ENCODE measurements around the gene GRM6.
A peak's percentile ranks its signal among the peaks of the same experiment; 100 is the strongest.

GRM6 gene

DNA sequence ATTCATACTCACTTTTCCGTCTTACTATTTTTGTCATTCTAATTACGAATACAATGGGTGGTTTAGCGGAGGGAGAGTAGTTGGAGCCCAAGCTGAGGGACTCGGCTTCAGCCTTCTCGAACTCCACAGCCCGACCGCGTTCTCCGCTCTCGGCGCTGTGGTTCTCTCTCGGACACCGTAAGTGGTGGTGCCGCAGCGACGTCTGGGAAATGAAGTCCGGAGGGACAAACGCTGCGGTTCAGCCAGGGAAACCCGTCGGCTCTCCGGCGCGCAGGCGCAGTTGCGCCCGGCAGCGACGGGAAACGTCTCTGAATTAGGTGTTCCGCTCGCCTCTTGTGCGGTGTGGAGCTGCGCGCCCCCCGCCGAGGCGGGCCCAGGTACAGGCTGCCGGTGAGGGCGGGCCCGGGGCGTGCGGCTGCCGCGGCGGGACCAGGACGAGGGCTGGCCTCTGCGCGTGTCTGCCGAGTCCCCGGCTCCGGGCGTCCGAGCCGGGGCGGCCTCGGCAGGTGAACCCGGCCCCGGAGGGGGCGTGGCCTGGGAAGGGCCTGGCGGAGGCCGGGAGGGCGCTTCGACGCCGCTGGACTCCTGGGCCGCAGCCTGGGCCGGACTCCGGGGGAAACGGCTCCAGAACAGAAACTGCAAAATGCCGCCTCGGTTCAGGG is 28.5 kb upstream of the GRM6 start, which contains the start of gene ZNF879:
Gene ZNF879 (plus strand): TSS at position 277 of the 662 bp plus-strand sequence. CDS start 1,201 bp downstream, outside the sequence.
- Histone ChIP-seq H3F3A (ENCODE audit: insufficient read depth, low read length) (no peaks in the 10 kb centered on the region), H3K4me3 (ENCODE audit: low read length) (peak within 1 kb of the TSS; percentile 47), H3K36me3 (replicated peaks; ENCODE audit: insufficient read depth, low read length) (no peaks in the 10 kb centered on the region), H4K20me1 (ENCODE audit: insufficient read depth, low read length) (no peaks in the 10 kb centered on the region), H3K27me3 (replicated peaks; ENCODE audit: insufficient read depth, low read length) (no peaks in the 10 kb centered on the region), H3K9me2 (replicated peaks; ENCODE audit: insufficient read depth, low read length) (no peaks in the 10 kb centered on the region), H3K27ac (ENCODE audit: low read length) (no peak within 1 kb of the TSS), H3K9ac (ENCODE audit: low read length) (no peak within 1 kb of the TSS), H3K4me1 (ENCODE audit: low read length) (no peaks in the 10 kb centered on the region), H3K4me2 (ENCODE audit: low read depth, low read length) (peak within 1 kb of the TSS; percentile 47; the same call in 1 of the 2 replicates), H3K79me2 (ENCODE audit: low read length) (no peaks in the 10 kb centered on the region), H3K9me3 (replicated peaks; ENCODE audit: insufficient read depth, low read length) (no peaks in the 10 kb centered on the region), H2AFZ (ENCODE audit: low read length) (0 out of 2 replicates have a peak within 1 kb of the TSS, but pooled peaks have one; percentile 35)
- no peak for TF ChIP-seq EZH2phosphoT487 (IDR thresholded peaks at IDR 0.05; ENCODE audit: low read length)
- TF ChIP-seq EZH2 (optimal IDR thresholded peaks at IDR 0.05; ENCODE audit: low read depth, low read length), result no peak
- TF ChIP-seq, protein P1, sequence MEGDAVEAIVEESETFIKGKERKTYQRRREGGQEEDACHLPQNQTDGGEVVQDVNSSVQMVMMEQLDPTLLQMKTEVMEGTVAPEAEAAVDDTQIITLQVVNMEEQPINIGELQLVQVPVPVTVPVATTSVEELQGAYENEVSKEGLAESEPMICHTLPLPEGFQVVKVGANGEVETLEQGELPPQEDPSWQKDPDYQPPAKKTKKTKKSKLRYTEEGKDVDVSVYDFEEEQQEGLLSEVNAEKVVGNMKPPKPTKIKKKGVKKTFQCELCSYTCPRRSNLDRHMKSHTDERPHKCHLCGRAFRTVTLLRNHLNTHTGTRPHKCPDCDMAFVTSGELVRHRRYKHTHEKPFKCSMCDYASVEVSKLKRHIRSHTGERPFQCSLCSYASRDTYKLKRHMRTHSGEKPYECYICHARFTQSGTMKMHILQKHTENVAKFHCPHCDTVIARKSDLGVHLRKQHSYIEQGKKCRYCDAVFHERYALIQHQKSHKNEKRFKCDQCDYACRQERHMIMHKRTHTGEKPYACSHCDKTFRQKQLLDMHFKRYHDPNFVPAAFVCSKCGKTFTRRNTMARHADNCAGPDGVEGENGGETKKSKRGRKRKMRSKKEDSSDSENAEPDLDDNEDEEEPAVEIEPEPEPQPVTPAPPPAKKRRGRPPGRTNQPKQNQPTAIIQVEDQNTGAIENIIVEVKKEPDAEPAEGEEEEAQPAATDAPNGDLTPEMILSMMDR (IDR thresholded peaks at IDR 0.05; ENCODE audit: low read length), result no peak
- DNase-seq, result peak; percentile 87

DNA sequence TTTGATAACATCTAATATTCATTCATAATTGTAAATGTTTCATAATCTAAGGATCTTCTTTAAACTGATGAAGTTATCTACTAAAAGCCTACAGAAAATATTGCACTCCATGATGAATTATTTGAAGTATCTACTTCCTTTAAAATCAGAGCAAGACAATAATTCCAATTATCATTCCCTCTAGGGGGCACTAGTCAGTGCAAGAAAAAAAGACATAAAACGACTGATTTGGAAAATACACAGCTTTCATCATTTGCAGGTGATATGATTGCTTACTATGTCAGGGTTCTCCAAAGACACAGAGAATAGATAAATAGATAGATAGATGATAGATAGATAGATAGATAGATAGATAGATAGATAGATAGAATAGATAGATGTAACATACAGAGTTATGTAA is 13.5 kb upstream of the GRM6 start:
- Histone ChIP-seq H3K79me2 (ENCODE audit: low read length) (no peaks in the 10 kb centered on the region), H3K4me2 (ENCODE audit: low read depth, low read length) (no peak overlapping the region), H3K27ac (ENCODE audit: low read length) (no peak overlapping the region), H3K36me3 (replicated peaks; ENCODE audit: insufficient read depth, low read length) (no peaks in the 10 kb centered on the region), H3K4me3 (ENCODE audit: low read length) (no peak overlapping the region), H4K20me1 (ENCODE audit: insufficient read depth, low read length) (no peaks in the 10 kb centered on the region), H2AFZ (ENCODE audit: low read length) (no peak overlapping the region), H3K9ac (ENCODE audit: low read length) (no peak overlapping the region), H3K4me1 (ENCODE audit: low read length) (no peaks in the 10 kb centered on the region), H3K9me3 (replicated peaks; ENCODE audit: insufficient read depth, low read length) (no peaks in the 10 kb centered on the region; the same call in 1 of the 2 replicates), H3K9me2 (replicated peaks; ENCODE audit: insufficient read depth, low read length) (no peaks in the 10 kb centered on the region), H3K27me3 (replicated peaks; ENCODE audit: insufficient read depth, low read length) (peaks cover 7% of the 10 kb centered on the region; the same call in 1 of the 2 replicates), H3F3A (ENCODE audit: insufficient read depth, low read length) (no peaks in the 10 kb centered on the region)
- TF ChIP-seq EZH2 (optimal IDR thresholded peaks at IDR 0.05; ENCODE audit: low read depth, low read length) (no peak), EZH2phosphoT487 (IDR thresholded peaks at IDR 0.05; ENCODE audit: low read length) (no peak)
- TF ChIP-seq, protein P1 (IDR thresholded peaks at IDR 0.05; ENCODE audit: low read length), result peak; percentile 21; the same call in 1 of the 2 replicates
- no peak for DNase-seq

DNA sequence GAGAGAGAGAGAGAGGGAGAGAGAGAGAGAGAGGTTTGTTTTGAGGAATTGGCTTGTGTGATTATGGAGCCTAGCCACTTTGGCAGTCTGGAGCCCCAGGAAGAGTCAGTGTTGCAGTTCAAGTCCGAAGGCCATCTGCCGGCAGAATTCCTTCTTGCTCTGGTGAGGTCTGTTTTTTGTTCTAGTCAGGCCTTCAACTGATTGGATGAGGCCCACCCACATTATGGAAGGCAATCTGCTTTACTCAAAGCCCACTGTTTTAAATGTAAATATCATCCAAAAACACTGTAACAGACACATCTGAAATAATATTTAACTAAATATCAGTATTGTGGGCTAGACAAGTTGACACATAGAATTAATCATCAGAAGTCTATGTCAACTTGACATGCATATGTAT is 11.4 kb upstream of the GRM6 start:
- Histone ChIP-seq H3K36me3 (replicated peaks; ENCODE audit: insufficient read depth, low read length) (no peaks in the 10 kb centered on the region), H3K9ac (ENCODE audit: low read length) (no peak overlapping the region), H3K9me3 (replicated peaks; ENCODE audit: insufficient read depth, low read length) (no peaks in the 10 kb centered on the region; the same call in 1 of the 2 replicates), H3K27ac (ENCODE audit: low read length) (no peak overlapping the region), H3K4me1 (ENCODE audit: low read length) (no peaks in the 10 kb centered on the region), H3K27me3 (replicated peaks; ENCODE audit: insufficient read depth, low read length) (0 out of 2 replicates have a peak, but pooled peaks cover 4% of the 10 kb centered on the region), H3F3A (ENCODE audit: insufficient read depth, low read length) (no peaks in the 10 kb centered on the region), H2AFZ (ENCODE audit: low read length) (no peak overlapping the region), H4K20me1 (ENCODE audit: insufficient read depth, low read length) (no peaks in the 10 kb centered on the region), H3K9me2 (replicated peaks; ENCODE audit: insufficient read depth, low read length) (no peaks in the 10 kb centered on the region), H3K4me2 (ENCODE audit: low read depth, low read length) (no peak overlapping the region), H3K4me3 (ENCODE audit: low read length) (no peak overlapping the region), H3K79me2 (ENCODE audit: low read length) (no peaks in the 10 kb centered on the region)
- no peak for DNase-seq
- TF ChIP-seq, protein P1 (IDR thresholded peaks at IDR 0.05; ENCODE audit: low read length), result no peak
- TF ChIP-seq EZH2phosphoT487 (IDR thresholded peaks at IDR 0.05; ENCODE audit: low read length), result no peak
- no peak for TF ChIP-seq EZH2 (optimal IDR thresholded peaks at IDR 0.05; ENCODE audit: low read depth, low read length)
